ENCODE results near the gene LSR.
"Not testable (repeated sequence)": the region's sequence is repeated elsewhere in the genome, so short reads cannot be mapped to it uniquely, and the experiment has no call there.

The LSR gene

DNA sequence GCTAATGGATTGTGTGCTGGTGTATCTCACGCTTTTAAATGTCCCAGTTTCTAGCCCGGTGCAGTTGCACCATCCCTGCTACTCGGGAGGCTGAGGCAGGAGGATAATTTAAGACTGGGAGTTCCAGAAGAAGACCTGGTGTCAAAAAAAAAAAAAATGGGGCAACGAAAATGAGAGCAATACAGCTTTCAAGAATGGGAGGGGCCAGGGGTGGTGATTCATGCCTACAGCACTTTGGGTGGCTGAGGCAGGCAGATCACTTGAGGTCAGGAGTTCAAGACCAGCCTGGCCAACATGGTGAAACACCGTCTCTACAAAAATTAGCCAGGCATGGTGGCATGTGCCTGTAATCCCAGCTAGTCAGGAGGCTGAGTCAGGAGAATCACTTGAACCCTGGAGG lies 37.3 kb downstream of the LSR start:
- DNase-seq (ENCODE audit: low read depth, low spot score) = not testable (repeated sequence)

DNA sequence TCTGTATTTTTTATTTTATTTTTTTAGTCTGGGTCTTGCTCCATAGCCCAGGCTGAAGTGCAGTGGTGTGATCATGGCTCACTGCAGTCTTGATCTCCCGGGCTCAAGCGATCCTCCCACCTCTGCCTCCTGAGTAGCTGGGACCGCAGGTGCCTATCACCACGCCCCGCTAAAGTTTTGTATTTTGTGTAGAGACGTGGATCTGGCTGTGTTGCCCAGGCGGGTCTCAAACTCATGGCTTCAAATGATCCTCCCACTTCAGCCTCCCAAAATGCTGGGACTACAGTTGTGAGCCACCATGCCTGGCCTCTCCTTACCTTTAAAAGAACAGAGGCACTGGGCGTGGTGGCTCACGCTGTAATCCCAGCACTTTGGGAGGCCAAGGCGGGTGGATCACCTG lies 38.9 kb downstream of the LSR start:
- no peak for DNase-seq (ENCODE audit: low read depth, low spot score)

DNA sequence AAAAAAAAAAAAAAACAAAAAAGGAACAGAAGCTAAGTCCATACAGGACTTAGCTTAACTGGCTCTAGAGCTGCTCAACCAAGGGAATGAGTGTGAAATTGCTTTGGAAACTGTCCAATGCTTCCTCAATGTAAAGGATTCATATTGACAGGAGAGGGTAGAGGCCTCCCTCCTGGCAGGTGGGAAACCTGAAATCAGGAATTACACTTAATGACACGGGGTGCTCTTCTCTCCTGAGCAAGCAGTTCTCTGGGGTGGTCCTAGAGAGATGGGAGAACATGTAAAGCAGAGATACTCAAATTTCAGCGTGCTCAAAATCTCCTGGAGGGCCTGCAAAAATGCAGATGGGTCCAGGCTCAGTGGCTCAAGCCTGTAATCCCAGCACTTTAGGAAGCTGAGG lies 39.5 kb downstream of the LSR start:
- no peak for DNase-seq (ENCODE audit: low read depth, low spot score)

DNA sequence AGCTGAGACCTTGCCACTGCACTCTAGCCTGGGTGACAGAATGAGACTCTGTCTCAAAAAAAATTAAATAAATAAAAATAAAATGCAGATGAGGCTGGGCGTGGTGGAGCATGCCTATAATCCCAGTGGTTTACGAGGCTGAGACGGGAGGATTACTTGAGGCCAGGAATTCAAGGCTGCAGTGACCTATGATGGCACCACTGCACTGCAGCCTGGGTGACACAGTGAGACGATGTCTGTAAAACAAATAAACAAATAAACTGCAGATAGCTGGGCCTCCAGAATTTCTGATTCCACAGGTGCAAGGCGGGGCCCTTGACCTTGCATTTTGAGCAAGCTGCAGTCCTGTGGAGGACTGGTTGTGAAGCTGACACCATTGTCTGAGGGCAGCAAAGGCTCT lies 40.1 kb downstream of the LSR start:
- no peak for DNase-seq (ENCODE audit: low read depth, low spot score)

DNA sequence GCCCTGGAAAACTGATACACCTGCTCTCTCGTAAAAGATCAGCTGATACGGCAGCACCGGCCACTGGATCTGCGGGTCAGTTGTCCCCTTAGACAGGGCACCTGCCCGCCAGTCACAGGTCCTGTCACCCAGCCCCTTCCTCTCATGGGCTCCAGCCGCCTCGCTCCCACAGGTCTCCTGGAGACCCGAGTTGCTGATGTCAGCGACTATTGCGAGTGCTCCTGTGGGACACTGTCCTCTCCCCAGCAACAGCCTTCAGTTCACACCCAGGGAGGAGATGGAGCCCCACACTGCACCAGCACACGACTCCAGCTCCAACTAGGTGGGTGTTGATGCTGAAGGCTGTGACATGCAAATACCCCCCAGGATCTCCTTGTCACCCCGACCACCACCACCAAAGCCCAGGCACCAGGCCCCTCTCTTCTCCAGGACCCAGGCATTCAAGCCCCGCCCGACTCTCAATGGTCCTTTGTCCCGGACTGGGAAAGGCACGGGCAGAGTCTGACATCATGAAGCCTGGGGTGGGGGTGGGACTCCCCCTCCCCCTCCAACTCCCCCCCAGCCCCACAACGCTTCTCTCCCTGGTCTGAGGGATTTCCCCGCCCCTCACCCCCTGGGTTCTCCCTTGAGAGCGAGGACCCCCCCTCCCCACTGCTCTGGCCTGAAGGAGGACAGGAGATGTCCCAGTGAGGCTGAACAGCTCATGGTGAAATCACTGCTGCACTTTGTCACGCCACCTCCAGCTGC lies 41.8 kb downstream of the LSR start:
- no peak for DNase-seq (ENCODE audit: low read depth, low spot score)

DNA sequence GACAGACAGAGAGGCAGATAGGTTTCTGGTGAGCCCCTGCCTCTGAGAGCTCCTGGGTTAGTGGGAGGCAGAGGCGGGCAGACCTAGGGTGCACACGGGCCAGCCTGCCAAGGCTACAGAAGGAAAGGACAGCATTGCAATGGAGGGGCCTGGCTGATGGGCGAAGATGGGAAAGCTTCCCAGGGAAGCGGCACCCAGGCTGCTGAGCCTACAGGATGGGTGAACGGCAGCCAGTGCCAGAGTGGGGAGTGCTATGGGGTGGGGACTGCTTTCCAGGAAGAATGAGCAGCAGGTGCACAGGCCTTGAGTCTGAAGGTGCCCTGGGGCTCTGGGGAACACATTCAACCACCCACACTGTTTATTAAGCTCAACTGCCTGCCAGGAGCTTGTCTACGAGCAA lies 42.5 kb downstream of the LSR start:
- DNase-seq (ENCODE audit: low read depth, low spot score) = no peak

DNA sequence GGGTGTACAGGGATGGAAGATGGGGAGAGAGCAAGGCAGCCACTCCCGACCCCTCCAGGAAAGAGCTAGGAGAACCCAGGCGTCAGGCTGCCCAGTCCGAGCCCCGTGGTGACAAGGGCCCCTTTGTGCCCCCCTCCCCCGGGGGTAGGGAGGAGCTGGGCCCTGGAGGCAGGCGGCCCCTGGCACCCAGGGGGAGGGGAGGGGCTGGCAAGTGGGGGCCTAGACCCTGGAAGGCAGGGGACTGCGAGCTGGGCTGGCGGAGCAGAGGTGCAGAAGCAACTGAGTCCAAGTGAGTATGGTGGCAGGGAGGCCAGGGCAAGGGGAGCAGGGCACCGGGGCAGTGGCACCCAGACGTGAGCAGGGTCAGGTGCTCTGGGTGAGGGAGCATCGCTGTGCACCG lies 43.1 kb downstream of the LSR start, which contains the start of gene MAG:
TSS of gene MAG (plus strand) at position 246 of the 400 bp plus-strand sequence. CDS start 3,248 bp downstream, outside the sequence.
- no peak for DNase-seq (ENCODE audit: low read depth, low spot score)

DNA sequence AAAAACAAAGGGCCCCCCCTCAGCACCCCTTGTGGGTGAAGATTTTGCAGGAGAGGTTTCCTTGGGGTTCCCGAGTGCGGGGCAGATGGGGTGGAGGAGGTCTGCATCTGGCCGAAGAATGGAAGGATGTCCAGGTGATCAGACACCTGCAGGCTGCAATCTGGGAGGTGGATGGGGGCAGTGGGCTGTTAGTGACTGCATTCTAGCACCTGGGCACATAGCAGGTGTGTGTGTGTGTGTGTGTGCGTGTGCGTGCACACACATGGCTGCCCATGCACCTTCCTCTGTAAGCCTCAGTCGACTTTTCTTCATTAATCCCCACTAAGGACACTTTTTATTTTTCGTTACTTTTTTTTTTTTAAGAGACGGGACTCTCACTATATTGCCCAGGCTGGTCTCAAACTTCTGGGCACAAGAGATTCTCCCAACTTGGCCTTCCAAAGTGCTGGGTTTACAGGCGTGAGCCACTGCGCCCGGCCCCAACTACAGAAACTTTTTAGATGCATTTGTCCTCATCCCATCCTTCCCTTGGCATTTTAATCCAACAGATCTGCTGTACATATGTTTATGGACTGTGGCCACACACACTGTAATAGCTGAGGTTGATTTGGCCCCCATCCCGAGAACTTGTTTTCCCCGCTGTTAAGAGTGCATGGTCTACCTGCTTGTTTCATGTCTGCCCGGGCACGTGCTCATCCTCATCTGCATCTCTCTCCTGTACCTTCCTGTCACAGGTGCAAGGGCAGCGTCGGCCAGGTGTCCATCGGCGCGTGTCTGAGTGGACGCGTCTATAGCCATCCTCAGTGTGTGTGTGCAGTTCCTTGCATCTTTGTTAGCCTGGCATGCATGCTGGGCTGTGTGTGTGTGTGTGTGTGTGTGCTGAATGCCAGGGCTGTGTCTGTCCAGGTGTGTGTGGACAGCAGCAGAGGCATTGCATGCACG lies 43.9 kb downstream of the LSR start:
- no peak for DNase-seq (ENCODE audit: low read depth, low spot score)

DNA sequence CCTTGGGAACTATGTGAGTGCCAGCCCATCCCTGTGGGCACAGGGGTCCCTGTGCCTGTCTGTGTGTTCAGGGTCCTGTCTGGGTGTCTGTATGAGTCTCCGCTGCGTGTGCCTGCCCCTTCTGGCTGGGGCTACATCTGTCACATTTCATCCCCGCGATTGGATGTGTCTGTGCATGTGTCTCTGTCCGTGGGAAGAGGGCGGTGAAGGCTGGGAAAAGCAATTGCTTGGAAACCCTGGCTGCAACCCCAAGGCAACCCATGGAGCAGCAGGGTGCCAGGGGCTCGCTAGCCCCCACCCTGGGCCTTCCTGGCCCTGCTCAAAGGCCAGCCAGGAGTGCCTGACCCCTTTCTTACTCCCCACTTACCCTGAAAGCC lies 44.5 kb downstream of the LSR start:
- DNase-seq (ENCODE audit: low read depth, low spot score) = no peak

DNA sequence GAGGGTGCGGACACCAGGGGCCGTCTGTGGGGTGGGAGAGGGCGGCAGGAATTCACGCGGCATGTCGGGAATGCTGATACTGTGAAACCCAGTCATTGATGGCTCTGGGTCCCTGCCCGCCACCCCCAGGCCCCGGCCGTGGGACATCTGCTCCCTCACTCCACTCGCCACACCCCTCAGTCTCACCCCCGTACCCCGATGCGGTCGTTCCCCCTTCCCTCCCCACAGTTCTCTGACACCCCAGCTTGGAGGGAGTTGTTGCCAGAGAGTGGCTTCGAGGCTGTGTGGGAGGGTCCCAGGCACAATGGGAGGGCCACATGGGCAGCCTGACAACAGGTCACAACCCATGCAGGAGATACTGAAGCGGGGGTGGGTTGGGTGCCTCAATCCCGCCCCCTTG lies 45.0 kb downstream of the LSR start:
- DNase-seq (ENCODE audit: low read depth, low spot score) = no peak

DNA sequence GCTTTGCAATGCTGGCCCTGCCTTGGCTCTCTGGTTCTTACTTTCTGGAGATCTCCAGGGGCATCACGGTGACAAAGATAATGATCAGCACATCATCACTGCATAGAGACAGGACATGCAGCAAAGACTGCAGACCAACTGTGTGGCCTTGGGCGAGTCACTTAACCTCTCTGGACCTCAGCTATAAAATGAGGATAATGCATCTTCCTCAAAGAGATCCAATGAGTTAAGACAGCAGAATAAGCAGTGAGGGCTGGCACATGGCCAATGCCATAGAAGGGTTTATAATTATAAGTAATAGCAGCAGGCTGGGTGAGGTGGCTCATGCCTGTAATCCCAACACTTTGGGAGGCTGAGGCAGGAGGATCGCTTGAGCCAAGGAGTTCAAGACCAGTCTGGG lies 45.5 kb downstream of the LSR start:
- DNase-seq (ENCODE audit: low read depth, low spot score) = no peak

DNA sequence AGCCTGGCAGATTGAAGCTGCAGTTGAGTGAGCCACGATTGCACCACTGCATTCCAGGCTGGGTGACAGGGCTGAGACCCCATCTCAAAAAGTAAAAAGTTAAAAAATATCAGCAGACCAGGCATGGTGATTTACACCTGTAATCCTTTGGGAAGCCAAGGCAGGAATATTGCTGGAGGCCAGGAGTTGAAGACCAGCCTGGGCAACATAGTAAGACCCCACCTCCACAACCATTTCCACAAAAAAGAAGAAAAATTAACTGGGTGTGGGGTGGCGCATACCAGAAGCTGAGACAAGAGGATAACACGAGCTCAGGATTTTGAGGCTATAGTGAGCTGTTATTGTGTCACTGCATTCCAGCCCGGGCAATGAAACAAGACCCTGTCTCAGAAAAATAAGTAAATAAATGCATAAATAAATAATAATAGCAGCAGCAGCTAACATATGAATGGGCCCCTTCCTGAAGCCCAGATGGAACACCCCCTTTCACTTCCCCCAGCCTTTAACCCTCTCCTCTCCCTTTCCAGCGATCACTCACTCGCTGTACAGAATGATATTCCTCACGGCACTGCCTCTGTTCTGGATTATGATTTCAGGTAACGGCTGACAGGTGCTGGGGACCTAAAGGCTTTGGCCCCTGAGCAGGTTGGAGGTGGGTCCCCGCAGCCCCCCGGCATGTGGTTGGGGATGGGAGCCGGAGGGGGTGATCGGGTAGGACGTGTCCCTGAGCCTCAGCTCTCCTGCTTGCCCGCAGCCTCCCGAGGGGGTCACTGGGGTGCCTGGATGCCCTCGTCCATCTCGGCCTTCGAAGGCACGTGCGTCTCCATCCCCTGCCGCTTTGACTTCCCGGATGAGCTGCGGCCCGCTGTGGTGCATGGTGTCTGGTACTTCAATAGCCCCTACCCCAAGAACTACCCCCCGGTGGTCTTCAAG lies 46.3 kb downstream of the LSR start:
- DNase-seq (ENCODE audit: low read depth, low spot score) = no peak

DNA sequence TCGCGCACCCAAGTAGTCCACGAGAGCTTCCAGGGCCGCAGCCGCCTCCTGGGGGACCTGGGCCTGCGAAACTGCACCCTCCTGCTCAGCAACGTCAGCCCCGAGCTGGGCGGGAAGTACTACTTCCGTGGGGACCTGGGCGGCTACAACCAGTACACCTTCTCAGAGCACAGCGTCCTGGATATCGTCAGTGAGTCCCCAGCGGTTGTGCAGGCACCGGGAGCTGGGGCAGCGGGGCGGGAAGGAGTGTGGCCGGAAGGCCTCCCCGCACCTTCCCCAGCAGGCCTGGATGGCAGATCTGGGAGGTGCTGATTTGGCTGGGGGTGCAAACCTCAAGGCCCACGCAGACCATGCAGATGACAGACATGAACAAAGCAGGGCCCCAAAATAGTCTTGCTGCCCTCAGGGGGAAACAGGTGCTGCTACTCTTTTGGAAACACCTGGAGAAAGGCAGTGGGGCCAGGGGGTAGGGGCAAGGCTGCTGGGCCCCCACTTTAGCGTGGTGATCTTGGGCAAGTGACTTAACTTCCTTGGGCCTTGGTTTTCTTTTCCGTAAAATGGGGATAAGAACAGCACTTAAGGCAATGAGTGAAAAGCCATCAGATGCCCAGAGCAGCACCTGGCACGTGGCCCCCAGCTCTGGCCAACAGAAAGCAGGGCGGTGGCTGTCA lies 47.1 kb downstream of the LSR start:
- DNase-seq (ENCODE audit: low read depth, low spot score) = no peak

DNA sequence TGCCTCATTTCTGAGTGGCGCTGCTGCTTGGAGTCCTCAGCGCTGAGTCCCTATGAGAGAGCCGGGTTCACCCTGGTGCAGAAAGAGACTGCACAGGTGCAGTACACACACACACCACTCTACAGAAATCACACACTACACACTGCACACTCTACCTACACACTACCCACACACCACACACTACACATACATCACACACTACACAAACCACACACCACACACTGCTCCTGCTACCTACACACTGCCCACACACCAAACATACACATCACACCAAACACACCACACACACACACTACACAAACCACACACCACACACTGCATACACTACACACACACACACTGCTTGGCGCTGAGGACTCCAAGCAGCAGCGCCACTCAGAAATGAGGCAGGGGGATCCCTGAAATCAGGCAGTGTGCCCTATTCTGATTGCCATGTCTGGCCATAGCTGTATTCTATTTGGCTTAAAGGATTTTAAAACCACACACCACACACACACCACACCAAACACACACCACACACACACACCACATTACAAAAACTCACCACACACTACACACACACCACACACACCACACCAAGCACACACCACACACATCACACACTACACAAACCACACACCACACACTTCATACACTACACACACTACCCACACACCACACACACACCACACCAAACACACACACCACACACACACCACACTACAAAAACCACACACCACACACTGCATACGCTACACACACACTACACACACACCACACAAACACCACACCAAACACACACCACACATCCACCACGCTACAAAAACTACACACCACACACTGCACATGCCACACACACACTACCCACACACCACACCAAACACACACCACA lies 48.1 kb downstream of the LSR start:
- no peak for DNase-seq (ENCODE audit: low read depth, low spot score)

DNA sequence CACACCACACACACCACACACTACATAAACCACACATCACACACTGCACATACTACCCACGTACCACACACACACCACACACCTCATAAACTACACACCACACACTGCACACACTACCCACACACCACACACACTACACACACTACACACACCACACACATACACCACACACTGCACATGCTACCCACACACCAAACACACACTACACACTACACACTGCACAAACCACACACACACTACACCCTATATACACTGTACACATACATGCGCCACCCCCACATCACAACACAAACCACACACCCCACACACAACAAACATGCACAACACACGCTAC lies 48.7 kb downstream of the LSR start:
- DNase-seq (ENCODE audit: low read depth, low spot score) = no peak

DNA sequence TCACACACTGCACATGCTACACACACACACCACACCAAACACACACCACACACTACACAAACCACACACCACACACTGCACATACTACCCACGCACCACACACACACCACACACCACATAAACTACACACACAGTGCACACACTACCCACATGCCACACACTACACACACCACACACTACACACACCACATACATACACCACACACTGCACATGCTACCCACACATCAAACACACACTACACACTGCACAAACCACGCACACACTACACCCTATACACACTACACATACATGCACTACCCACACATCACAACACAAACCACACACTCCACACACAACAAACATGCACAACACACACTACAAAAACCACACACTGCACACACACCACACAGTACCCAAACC lies 49.1 kb downstream of the LSR start:
- no peak for DNase-seq (ENCODE audit: low read depth, low spot score)

DNA sequence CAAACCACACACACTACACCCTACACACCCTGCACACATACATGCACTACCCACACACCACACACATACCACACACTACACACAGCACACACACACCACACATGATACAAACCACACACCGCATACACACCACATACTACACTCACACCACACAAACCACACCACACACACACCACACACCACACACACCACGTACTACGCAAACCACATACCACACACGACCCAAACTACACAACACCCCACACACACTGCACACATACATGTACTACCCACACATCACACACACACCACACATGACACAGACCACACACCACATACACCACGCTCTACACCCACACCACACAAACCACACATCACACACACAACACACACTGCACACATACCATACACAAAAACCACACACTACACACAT lies 49.8 kb downstream of the LSR start:
- no peak for DNase-seq (ENCODE audit: low read depth, low spot score)

DNA sequence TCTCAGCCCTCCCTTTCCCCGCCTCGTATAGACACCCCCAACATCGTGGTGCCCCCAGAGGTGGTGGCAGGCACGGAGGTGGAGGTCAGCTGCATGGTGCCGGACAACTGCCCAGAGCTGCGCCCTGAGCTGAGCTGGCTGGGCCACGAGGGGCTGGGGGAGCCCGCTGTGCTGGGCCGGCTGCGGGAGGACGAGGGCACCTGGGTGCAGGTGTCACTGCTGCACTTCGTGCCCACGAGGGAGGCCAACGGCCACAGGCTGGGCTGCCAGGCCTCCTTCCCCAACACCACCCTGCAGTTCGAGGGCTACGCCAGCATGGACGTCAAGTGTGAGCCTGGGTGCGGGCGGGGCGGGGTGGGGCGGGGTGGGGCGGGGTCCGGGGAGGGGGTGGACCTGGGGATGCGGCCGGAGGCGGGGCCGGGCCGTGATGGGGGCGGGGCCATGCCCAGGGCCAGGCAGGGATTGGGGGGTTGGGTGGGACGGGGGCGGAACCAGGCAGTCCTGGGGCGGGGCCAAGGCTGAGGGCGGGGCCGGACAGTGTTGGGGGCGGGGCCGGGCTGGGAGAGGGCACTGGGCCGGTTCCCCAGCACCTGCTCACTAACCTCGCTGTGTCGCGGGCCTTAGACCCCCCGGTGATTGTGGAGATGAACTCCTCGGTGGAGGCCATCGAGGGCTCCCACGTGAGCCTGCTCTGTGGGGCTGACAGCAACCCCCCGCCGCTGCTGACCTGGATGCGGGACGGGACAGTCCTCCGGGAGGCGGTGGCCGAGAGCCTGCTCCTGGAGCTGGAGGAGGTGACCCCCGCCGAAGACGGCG lies 50.9 kb downstream of the LSR start:
- no peak for DNase-seq (ENCODE audit: low read depth, low spot score)

DNA sequence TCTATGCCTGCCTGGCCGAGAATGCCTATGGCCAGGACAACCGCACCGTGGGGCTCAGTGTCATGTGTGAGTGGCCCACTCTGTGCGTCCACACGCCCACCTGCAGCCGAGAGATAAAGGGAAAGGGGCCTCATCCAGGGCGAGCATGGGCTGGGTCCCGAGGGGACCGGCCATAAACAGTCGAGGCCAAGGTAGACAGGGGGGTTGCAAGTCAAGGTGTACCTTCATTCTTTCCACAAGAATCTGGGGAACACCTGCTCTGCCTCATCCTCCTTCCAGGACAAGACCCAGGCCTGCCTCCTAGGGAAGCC lies 51.5 kb downstream of the LSR start:
- DNase-seq (ENCODE audit: low read depth, low spot score) = no peak

DNA sequence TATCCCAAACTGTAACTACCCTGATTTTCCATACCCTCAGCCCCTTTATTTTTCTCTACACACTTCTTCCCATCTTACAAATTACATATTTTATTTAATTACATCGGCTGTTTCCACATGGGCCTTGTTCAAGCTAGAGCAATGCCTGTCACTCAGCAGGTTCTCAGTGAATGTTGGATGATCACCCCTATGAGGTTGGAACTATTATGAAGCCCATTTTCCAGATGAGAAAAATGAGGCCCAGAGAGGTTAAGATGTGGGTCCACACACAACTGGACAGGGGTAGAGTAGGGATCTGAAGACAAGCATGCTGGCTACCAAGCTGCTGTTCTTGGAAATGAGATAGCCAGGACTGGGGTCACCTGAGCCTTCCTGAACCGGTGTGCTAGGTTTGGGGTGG lies 53.2 kb downstream of the LSR start:
- no peak for DNase-seq (ENCODE audit: low read depth, low spot score)

Data from brain pericyte (primary cell).